Stimulated activated CD8-positive, alpha-beta memory T cell treated with anti-CD3 and anti-CD28 coated beads, Interleukin-4, amount 100 ng/mL, for 48 hours (primary cell): ENCODE results near the gene NMRK2.

Experiments
- DNase-seq: peaks from one replicate; pipeline ENCODE4 v3.0.0-alpha.2; 2020

The NMRK2 gene

DNA sequence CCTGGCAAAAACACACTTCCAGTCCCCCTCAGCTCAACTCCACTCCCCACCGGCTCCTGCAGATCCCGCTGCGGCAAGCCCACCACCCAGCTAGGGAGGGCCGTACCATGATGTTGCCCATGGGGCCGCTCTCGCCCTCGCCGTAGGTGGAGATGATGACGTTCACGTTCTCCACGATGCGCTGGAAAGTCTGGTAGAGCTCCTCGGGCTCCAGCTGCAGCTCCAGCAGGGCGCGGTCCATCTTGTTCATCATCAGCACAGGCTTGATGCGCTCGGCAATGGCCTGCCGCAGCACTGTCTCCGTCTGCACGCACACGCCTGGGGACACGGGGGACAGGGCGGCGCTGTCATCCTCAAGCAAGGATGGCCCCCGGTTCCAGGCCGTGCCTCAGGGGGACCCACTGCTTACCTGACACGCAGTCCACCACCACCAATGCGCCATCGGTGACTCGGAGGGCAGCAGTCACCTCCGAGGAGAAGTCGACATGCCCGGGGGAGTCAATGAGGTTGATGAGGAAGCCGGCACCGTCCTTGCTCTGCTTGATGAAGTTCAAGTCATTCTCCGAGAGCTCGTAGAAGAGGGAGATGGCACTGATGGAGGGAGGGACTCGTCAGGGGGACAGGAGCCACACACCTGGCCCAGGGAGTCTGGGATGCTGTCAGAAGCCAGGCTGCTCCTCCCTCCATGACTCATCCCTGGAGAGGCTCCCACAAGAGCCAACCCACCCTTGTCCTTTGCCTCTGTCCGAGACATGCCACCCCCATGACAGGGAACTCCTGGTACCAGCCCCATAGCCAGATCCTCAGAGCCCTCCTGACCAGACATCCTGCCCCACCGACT, 50.1 kb downstream of the NMRK2 start:
- peak; percentile 51 for DNase-seq

DNA sequence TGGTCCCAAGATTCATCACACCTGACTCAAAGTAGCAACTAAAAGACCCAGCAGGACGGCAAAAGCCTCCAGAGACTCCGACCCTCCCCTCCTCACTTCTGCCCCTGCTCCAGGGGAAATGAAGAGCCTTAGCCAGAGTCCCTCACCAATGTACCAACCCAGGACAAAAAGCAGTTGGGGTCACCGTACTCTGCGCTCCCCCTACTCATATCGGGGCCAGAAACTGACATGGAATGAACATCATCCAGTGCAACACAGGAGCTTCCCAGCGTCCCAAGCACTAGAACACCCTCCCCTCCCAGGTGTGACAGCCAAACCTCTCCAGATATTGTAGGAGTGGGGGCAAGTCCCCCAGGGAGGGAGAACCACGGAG, 50.7 kb downstream of the NMRK2 start:
- no peak for DNase-seq

DNA sequence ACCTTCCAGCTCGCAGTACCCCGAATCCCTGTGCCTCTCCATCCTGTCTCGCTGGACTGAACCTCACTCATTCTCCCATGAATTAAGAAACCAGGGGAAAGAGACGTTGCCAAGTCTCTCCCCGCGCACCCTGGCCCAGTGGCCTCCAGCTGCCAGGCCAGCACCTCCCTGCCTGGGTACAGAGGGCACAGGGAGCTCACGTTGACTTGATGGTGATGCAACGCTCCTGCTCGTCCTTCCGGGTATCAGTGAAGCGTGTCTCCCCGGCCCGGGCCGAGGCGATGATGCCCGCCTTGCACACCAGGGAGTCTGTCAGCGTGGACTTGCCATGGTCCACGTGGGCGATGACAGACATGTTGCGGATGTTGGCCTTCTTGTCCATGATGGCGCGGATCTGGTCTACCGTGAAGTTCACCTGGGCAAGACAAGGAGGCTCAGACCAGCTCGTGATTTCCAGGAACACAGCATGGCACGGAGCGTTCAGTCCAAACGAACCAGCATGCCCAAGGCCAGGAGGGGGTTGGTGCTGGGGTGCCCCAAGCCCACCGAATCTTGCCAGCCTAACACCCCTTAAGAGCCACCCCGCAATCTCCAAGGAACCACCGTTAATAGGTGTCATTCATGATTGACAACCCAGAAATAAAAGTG, 51.2 kb downstream of the NMRK2 start:
- DNase-seq, result peak; percentile 58

DNA sequence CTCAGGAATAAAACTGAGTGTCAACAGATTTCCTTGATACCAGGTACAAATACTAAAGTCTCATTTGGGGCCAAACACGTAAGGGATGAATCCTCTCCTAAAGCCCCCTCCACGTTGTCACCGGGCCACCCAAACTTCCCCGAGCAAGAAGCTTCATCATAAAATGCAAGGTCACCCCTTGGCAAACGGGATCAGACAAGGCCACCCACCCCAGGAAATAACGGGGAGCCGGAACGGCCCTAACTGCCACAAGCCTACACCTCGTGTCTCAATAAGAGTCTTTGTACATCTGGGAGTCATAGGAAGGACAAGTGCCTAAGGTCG, 51.7 kb downstream of the NMRK2 start:
- no peak for DNase-seq

DNA sequence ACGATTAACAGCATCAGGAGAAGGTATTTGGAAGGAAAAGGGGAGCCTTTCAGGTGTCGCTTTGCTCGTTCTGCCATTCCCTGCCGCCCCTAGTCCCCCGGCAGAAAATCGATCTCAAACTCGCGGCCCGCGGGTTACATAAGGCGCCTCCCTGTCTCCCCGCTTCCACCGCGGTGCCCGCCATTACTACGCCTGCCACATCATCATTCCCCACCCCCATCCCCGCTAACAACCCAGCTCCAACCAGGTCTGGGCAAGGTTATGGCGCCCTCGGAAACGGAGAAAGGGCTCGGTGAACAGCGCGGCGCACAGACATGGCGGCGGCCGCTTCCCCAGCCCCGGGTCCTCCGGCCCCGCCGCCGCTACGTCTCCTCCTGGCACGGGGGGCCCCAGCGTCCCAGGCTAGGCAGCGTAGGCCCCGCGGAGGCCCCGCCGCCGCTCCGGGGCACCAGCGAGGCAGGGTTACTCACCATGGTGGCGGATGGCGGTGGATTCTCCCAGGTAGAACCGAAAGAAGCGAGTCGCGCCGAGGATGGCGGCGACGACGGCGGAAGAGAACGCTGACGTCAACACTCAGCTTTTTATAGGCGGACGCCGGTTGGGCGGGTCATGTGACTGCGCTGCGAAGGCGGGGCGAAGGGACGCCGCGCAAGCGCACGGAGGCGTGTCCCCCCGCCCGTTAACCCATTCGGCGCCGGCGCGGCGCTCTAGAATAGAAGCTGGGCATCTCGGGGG, 52.2 kb downstream of the NMRK2 start, which contains the start of gene EEF2:
EEF2 (minus strand) TSS at position 556 of the 735 bp plus-strand sequence; CDS start at position 473, 83 bp downstream.
- DNase-seq, result peak; percentile 93

DNA sequence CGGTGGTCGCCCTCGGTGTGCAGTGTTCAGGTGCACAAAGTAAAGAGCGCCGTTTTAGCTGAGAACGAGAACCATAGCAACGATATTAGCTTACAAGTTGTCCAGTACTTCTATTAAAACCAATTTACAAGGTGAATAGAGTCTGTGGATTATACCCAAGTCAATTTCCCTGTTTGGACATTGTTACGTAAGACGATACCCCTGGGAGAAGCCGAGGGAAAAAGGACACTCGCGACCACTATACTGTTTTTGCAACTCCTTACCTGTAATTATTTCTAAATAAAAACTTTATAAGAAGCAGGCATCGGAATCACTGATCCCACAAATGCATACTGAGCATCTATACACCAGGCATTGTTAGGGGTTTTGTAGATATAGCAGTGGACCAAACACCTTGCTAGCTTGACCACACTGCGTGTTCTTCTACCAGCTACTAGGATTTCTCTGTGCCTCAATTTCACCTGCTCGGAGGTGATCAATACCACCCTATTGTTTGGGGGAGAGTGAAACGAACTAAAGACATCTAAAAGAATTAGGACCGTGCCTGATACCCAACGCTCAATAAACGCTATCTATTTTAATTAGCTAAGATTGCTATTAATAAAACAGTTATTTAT, 52.9 kb downstream of the NMRK2 start:
- no peak for DNase-seq

DNA sequence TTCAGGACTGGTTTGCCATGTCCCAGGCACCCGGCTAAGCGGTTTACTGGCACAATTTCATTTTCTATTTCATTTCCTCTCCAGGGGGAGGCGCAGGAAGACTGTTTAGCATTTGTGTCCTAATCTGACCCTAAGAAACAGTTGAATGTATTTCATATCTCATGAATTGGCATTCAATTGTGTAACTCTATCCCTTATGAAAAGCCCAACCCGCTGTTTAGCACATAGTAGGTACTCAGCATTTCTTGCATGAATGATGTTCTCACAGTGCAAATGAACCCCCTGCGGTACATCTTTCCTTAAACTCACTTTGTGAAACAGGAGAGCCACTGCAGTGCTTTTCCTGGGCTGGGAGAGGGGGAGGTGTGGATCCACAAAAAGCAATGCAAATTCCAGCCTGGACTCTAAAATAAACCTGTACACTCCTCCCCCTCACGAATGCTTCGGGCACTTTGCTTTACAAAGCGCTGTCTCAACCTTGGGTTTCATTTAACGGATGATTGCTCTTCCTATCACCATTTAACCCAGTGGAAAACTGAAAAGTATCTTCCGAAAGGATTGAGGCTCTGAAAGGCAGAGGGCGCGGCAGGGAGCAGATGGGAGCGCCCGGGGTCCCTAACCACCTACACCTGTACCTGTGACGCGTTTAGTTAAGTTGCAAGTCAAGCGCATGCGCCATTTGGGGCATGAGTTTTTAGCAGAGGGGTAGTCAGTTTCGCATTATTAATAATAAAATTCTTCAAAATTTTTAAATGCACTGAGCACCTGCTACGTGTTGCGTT, 53.6 kb downstream of the NMRK2 start:
- DNase-seq, result peak; percentile 74

DNA sequence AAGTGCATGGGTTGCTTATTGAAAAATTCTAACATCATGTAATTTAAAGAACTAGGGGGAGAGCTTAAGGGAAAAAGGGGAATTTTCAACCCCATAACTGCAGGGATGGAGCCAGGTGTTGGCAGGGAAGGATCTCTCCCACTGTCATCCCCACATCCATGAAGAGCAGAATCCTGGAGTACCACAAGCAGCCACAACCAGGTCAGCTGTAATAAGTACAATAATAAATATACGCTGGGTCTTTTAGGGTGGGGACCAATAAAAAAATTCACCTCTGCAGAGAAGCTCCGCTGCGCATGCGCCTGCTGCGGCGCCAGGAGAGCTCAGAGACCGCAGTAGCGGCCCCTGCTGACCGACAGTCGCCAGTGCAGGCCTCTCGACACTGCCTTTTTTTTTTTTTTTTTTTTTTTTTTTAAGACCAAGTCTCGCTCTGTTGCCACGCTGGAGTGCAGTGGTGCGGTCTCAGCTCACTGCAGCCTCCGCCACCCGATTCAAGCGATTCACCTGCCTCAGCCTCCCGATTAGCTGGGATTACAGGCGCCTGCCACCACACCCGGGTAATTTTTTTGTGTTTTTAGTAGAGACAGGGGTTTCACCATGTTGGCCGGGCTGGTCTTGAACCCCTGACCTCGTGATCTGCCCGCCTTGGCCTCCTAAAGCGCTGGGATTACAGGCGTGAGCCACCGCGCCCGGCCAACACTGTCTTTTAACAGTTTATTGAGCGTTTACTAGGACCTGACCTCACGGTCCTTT, 54.9 kb downstream of the NMRK2 start:
- DNase-seq, result peak; percentile 92

DNA sequence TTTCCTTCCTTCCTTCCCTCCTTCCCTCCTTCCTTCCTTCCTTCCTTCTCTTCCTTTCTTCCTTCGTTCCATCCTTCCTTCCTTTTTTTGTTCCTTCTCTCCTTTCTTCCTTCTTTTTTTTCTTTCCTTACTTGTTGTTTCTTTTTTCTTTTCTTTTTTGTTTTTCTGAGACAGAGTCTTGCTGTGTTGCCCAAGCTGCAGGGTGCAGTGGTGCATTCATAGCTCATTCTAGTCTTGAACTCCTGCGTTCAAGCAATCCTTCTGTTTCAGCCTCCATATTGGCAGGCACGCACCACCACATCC, 57.9 kb downstream of the NMRK2 start:
- no peak for DNase-seq
